HG03045 (cell line): Measurements from ENCODE around the gene CCDC61.
A peak's percentile ranks its signal among the peaks of the same experiment; 100 is the strongest.

ENCODE experiments used
- ATAC-seq: cut with Tn5 transposase; IDR thresholded peaks from one replicate; pipeline ENCODE4 v1.9.1; 2021; ENCODE audit warnings: mild to moderate bottlenecking, moderate library complexity; ENCODE audit not compliant: unreplicated experiment

CCDC61 gene

DNA sequence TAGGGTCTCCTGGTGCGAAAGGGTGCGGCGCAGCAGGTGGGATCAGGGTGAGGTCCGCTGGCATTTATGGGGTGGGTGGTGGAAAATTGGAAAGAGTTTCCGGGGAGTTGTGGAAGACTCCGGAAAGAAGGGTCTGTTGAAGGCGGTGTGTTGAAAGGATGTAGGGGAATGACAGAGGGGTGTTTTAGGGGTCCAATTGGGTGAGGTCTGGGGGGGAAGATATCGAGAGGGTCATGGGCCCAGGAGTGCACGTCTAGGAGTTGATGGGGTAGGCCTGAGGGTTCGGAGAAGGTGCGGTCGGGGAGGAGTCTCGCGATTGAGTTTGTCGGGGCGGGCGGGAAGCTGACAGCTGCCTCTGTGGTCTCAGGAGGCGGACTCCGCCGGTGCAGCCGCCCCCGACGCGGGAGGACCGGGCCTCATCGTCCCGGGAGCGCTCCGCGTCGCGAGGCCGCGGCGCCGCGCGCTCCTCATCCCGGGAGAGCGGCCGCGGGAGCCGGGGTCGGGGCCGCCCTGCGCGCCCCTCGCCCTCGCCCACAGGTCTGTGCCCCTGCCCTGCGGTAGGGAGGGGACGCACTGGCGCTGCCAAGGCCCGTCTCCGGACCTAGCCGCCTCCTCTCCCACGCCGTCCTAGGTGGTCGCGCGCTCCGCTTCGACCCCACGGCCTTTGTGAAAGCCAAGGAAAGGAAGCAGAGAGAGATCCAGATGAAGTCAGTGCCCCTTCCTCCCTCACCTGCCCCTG lies 20.6 kb downstream of the CCDC61 start:
- no peak for ATAC-seq

DNA sequence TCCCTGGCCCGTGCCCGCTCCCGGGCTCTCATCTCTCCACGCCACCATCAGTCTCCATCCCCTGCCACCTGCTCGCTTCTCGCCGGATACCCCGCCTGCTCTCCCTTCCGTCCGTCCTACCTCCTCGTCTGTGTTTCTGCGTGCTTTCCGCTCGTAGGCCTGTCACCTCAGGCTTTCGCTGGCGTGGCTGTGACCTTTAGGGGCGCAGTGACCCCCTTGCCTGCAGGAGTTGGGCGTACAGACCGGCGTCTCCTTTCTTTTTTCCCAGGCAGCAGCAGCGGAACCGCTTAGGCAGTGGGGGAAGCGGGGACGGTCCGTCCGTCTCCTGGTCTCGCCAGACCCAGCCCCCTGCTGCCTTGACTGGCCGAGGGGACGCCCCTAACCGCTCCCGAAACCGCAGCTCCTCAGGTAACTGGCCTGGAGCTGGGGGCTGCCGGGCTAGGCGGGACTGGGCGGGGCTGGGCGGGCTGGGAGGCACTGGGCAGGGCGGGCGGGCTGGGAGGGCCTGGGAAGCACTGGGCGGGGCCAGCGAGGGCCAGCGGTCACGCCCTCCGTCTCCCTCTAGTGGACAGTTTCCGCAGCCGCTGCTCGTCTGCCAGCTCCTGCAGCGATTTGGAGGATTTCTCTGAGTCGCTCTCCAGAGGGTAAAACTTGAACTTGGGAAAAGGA lies 21.3 kb downstream of the CCDC61 start:
- peak; percentile 61 for ATAC-seq

- ATAC-seq = no peak
Observed at GRCh38 chr19:46017095-46017429, 21.8 kb downstream of the CCDC61 start.

DNA sequence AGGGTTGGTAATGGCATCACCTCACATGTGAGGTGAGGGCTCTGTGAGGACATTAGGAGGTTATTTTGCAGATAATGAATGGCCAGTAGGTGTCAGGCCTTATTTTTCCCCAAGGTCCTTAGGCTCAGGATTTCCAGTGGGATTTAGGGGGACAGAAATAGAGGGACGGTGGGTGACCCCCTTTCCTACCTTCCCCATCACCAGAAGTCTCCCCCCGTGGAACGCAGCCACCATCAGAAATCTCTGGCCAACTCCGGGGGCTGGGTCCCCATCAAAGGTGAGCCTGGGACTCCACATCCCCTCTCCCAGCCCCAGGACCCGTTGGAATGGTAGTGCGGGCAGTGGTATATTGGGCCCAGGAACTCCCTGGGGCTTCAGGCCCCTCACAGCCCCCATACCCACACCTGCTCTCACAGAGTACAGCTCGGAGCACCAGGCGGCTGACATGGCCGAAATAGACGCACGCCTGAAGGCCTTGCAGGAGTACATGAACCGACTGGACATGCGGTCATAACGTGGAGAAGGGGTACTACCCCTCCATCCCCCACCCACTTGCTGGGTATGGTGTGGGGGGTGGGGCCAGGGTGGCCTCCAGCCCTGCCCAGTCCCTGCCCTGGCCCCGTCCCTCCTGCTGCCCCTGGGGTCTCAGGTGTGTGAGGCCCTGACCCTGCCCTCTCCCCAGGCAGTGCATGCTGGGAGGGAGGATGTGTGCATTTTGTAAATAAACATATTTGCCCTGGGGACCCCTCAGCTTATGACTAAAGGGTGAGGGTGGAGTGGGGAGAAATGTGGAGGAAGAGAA lies 22.8 kb downstream of the CCDC61 start:
- no peak for ATAC-seq

- no peak for ATAC-seq
Observed at GRCh38 chr19:46018729-46019251, 23.5 kb downstream of the CCDC61 start.

DNA sequence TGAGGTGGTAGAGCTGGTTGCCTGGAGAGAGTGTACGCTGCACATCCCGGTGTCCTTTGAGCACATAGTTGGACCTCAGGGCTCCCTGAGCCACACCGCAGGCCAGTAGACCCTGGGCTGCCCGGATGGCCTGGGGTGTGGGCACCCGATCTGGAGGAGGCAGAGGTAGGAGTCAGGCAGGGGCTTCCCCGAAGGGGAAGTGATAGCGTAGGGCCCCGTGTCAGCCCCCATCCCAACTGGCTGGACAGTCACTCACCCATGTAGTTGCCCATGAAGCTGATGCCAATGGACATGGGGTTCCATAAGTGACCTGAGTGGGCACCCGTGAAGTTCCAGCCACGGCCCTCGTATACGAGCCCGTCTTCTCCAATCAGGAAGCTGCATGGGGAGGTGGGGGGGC lies 24.0 kb downstream of the CCDC61 start:
- no peak for ATAC-seq

GRCh38 chr19:46020819-46021125 lies 25.5 kb downstream of the CCDC61 start:
- no peak for ATAC-seq

DNA sequence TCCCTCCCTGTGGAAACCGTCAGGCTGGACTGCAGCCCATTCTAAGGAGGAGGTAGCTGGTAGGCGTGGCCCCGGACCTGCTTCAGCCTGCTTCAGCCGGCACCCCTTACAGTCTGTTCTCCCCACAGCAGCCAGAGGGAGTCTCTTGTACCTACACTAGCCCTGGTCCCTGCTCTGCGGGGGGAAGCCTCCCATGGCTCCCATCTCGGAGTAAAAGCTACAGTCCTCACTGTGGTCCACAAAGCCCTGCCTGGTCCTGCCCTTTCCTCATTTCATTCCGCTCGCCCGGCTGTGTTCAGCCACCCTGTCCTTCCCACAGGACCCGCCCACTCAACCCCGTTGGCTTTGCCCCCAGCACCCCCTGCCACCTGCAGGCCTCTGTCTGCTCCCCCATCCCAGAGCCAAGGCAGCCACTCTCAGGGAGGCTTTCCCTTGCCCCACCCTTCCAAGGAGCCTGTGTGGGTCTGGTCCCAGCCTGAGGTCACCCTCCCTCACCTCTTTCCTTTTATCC lies 26.3 kb downstream of the CCDC61 start:
- no peak for ATAC-seq

DNA sequence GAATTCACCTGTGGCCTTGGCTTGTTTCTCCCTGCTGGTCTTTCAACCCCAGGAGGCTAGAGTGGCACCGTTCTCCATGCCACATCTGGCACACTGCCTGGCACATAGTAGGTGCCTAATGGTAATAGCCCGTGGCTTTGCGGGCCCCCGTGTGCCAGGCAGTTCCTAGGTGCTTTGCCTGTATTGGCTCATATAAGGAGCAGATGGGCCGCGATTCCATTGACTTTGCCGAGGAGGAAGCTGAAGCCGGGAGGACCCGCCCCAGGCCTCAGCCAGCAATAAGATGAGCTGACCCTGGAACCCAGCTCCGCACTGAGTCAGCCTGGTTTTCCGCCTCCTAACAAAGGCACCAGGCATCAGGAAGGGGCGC lies 26.8 kb downstream of the CCDC61 start:
- ATAC-seq = no peak

DNA sequence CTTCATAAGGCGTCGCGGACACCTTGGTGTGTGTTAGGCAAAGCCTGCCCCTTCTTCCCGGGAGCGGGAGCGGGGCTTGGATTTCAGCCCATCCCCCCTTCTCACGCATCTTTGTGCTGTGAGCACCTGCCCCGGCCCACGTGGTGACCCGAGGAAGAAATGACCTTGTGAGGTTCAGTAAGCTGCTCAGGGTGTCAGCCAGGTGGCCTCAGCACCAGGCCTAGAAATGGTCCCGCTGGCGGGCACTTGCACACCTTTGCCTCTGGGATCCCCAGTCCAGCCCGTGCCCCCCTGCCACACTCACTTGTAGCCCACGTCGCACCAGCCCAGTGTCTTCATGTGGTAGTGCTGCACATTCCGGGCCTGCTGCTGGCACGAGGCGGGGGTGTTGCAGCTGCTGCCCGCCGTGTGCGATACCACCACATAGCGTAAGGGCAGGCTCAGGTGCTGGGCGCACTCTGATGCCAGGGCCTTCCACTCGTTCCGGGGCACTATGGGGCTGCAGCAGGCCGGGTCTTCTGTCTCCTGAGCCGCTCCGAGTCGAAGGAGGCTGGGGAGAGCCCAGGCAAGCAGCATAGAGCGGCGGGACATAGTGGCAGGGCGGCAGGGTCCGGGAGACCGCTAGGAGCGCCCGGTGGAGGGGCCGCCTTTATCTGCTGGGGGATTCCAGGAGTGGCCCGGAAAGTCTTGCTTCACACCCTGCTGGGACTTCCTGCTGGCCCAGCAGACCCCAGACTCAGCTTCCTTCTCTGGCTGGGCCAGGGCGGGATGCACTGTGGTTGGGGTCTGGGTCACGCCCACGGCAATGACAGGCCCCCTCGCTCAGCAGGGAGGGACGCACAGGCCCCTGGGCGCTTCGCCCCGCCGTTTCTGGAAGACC lies 27.4 kb downstream of the CCDC61 start, which contains the start of gene PGLYRP1:
TSS of gene PGLYRP1 (minus strand) at position 623 of the 880 bp plus-strand sequence. CDS start at position 591, 32 bp downstream.
- no peak for ATAC-seq

DNA sequence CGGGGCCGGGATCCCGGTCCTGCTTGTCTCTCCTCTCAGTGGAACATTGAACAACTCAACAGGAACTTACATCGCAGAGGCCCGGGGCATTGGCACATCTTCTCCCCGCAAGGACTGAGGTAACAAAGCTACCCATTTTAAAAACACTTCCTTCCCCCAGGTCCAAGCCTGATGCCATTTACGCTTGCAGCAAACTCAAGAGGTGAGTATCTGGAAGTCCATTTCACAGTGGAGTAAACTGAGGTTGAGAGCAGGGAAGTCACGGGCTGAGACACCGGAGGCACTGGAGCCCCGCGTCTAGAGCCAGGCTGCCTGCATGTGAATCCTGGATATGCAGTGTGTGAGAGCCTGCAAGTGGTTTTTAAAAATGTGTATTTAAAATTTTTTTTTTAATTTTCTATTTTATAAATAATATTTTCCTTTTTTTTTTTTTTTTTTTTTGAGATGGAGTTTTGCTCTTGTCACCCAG lies 28.1 kb downstream of the CCDC61 start:
- no peak for ATAC-seq

GRCh38 chr19:46025835-46026234 lies 30.6 kb downstream of the CCDC61 start:
- ATAC-seq = no peak

GRCh38 chr19:46030812-46031550 lies 35.7 kb downstream of the CCDC61 start:
- ATAC-seq = no peak

- ATAC-seq = no peak
Observed at GRCh38 chr19:46031781-46032596, 36.7 kb downstream of the CCDC61 start.

DNA sequence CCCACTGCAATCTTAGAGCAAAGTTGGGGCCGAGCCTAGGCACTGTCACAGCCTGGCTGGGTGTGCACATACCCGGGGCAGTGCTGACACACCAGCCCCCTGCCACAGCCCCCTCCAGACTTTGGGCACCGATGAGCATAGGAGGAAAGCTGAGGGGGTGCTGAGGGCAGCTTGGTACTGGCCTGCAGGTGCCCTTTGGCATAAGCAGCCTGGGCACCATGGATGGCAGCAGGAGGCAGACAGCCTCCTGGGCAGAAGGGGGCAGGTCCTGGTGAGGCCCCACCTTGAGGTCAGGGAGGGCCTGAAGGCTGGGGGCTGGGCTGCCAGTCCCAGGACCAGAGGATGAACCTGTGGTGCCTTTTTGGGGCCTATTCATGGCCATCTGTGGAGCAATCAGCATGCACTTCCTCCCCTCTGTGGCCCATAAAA lies 37.3 kb downstream of the CCDC61 start:
- ATAC-seq = no peak

- no peak for ATAC-seq
Observed at GRCh38 chr19:46033401-46033800, 38.1 kb downstream of the CCDC61 start.

DNA sequence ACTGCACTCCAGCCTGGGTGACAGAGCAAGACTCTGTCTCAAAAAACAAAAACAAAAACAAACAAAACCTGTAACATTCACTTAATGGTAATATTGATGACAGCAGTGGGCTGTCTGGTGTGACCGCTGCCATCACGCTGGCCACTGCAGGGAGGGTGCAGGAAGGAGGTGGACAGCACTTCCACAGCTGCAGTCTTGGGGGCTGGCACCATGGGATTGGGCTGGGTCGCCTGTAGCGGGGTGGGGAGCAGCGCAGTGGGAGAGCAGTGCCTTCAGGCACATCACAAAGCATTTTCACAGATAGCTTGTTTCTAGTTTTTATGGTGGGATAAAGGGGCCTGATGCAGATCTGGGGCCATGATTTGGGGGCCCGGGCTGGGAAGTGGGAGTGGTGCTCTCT lies 40.3 kb downstream of the CCDC61 start:
- ATAC-seq = no peak

DNA sequence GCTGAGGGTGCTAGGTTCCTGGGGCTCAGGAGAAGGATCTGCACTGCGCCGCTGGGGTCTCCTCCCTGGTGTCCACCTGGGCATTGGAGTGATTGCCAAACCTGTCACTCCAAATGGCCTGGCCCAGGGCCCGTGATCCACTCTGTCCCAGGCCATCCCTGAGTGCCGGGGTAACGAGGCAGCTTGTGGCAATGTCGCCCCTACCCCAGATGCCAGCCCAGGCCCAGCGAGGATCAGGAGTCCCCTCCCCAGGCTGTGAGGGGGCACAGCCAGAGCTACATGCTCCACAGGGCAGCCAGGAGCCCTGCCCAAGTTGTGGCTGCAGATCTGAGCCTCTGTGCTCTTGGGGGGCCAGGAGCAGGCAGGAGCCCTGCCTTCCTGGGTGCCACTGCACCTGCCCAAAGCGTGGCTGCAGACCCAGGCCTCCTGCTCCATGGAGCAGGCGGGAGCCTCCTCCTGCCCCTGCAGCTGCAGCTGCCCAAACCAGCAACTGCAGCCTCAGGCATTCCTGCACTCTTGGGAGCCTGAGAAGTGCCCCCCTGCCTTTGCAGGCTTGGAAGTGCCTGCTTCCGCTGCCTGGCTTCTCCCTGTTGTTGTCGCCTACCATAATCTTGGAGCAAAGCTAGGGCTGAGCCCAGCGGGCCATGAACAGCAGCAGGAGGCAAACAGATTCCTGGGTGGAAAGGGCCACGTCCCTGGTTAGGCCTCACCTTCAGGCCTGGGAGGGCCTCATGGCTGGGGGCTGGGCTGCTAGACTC lies 40.9 kb downstream of the CCDC61 start:
- no peak for ATAC-seq
